Smooth muscle cell (in vitro differentiated cells): Measurements from ENCODE around the gene C4BPA. TPM values are rescaled to one million over a fixed set of nuclear protein-coding genes. Genes with fewer than 3 reads are reported as not detected.

Experiments used
- DNase-seq: peaks from one replicate; lab custom pipeline; 2025; ENCODE audit not compliant: unreplicated experiment; lab: John Stamatoyannopoulos, UW
- H2AFZ ChIP-seq: fragments of 200-600 bp; sonication (generic); 2 replicates; pipeline ENCODE4 v1.6.0; 2016; ENCODE audit warnings: antibody characterized with exemption, low read depth, mild to moderate bottlenecking
- H3F3A ChIP-seq: fragments of 200-600 bp; sonication (generic); 2 replicates; pipeline ENCODE4 v1.6.0; 2017; ENCODE audit warnings: antibody characterized with exemption, low read depth
- H3K27ac ChIP-seq: fragments of 200-600 bp; sonication (generic); 2 replicates; pipeline ENCODE4 v1.5.1; 2016; ENCODE audit warnings: low read depth, mild to moderate bottlenecking
- H3K27me3 ChIP-seq: fragments of 200-600 bp; sonication (generic); 2 replicates; pipeline ENCODE4 v1.6.1; 2016; ENCODE audit warnings: low read depth, mild to moderate bottlenecking
- H3K36me3 ChIP-seq: fragments of 200-600 bp; sonication (generic); 2 replicates; pipeline ENCODE4 v1.5.1; 2016; ENCODE audit warnings: low read depth
- H3K4me1 ChIP-seq: fragments of 200-600 bp; sonication (generic); 2 replicates; pipeline ENCODE4 v1.5.1; 2016; ENCODE audit warnings: low read depth
- H3K4me2 ChIP-seq: fragments of 200-600 bp; sonication (generic); 2 replicates; pipeline ENCODE4 v1.6.0; 2016; ENCODE audit warnings: mild to moderate bottlenecking
- H3K4me3 ChIP-seq: fragments of 200-600 bp; sonication (generic); 2 replicates; pipeline ENCODE4 v1.5.1; 2016; ENCODE audit warnings: mild to moderate bottlenecking
- H3K79me2 ChIP-seq: fragments of 200-600 bp; sonication (generic); 2 replicates; pipeline ENCODE4 v1.6.0; 2016; ENCODE audit warnings: low read depth, mild to moderate bottlenecking
- H3K9ac ChIP-seq: fragments of 200-600 bp; sonication (generic); 2 replicates; pipeline ENCODE4 v1.6.0; 2016; ENCODE audit warnings: low read depth
- H3K9me3 ChIP-seq: fragments of 200-600 bp; sonication (generic); replicated peaks from 2 replicates; pipeline ENCODE4 v1.5.1; 2016; ENCODE audit warnings: low read depth
- H4K20me1 ChIP-seq: fragments of 200-600 bp; sonication (generic); 2 replicates; pipeline ENCODE4 v1.6.0; 2016; ENCODE audit warnings: low read depth
- WGBS: methylation state at CpG from one replicate; pipeline ENCODE4 v1.1.7; 2016; ENCODE audit warnings: low lambda C conversion rate; 5-methylcytosine and 5-hydroxymethylcytosine counted together
- polyA plus RNA-seq: library from polyadenylated mRNA; unstranded; fragments of >200 nt; fragmentation: Nextera tagmentation; extraction: Ambion mirVana; gene quantifications from 2 replicates; pipeline ENCODE4 v1.2.1, GENCODE V29; 2016
- total RNA-seq: library from RNA; depleted of rRNA; stranded (reverse); fragments of >200 nt; gene quantifications from 2 replicates; pipeline ENCODE4 v1.2.3, GENCODE V29; 2014
- TF ChIP-seq, protein P1 (sequence below): fragments of 200-600 bp; sonication (generic); IDR thresholded peaks from 2 replicates; pipeline ENCODE4 v1.5.1; 2017; ENCODE audit warnings: borderline replicate concordance, mild to moderate bottlenecking, antibody characterized with exemption; ENCODE audit not compliant: insufficient read depth, poor library complexity, severe bottlenecking

Gene C4BPA
- total and polyA plus RNA-seq, 2 experiments from 2014 or later: not detected

DNA sequence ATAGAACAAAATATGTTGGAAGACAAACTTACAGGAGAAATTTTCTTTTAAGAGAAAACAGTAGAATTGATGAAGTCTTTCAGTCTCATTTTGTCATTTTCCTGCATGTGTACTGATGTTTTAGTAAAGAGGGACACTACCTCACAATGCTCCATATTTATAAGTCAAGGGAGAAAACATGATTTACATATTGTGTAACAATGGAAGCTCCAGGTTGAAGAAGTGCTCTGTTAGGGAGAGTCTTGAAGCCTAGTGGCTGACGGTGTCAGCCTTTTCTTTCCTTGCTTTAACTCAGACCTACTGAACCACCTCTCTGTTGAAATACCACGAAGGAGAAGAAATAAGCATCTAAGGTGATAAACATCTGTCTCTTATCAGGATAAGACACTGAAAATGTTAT, 75.0 kb downstream of the C4BPA start:
- Histone ChIP-seq H3K4me3 (no peak overlapping the region), H2AFZ (no peak overlapping the region), H3K4me1 (no peaks in the 10 kb centered on the region), H3K27me3 (no peaks in the 10 kb centered on the region), H3K4me2 (no peak overlapping the region), H3K36me3 (no peaks in the 10 kb centered on the region), H3F3A (no peaks in the 10 kb centered on the region), H4K20me1 (no peaks in the 10 kb centered on the region), H3K79me2 (no peaks in the 10 kb centered on the region), H3K27ac (no peak overlapping the region), H3K9ac (no peak overlapping the region), H3K9me3 (no peaks in the 10 kb centered on the region)
- TF ChIP-seq, protein P1, sequence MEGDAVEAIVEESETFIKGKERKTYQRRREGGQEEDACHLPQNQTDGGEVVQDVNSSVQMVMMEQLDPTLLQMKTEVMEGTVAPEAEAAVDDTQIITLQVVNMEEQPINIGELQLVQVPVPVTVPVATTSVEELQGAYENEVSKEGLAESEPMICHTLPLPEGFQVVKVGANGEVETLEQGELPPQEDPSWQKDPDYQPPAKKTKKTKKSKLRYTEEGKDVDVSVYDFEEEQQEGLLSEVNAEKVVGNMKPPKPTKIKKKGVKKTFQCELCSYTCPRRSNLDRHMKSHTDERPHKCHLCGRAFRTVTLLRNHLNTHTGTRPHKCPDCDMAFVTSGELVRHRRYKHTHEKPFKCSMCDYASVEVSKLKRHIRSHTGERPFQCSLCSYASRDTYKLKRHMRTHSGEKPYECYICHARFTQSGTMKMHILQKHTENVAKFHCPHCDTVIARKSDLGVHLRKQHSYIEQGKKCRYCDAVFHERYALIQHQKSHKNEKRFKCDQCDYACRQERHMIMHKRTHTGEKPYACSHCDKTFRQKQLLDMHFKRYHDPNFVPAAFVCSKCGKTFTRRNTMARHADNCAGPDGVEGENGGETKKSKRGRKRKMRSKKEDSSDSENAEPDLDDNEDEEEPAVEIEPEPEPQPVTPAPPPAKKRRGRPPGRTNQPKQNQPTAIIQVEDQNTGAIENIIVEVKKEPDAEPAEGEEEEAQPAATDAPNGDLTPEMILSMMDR: no peak
- WGBS: 68% methylated on average over 2 of the region's 2 CpGs
- DNase-seq: no peak

DNA sequence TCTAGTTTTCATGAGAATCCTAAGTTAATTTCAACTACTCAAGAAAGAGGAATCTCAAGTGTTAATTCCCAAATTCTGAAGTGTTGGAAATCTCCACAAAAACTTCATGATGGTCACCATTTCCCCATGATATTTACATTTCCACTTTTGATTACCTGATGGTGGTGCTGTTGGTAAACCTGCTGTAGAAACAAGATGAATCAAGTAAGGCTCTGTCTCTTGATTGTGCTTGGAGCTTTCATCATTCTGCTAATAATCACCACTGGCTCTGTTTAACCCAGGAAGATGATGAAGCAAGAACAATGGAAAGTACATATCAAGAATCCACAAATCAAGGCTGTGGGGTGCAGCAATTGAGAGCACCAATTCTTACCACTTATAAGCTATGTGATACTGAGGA, 77.8 kb downstream of the C4BPA start:
- no peak overlapping the region for H3K9ac ChIP-seq
- no peak overlapping the region for H3K4me2 ChIP-seq
- no peak overlapping the region for H3K27ac ChIP-seq
- DNase-seq: no peak
- TF ChIP-seq, protein P1: no peak
- no peaks in the 10 kb centered on the region for H3K27me3 ChIP-seq
- H2AFZ ChIP-seq: no peak overlapping the region
- no peaks in the 10 kb centered on the region for H3K79me2 ChIP-seq
- no peaks in the 10 kb centered on the region for H3K36me3 ChIP-seq
- H3F3A ChIP-seq: no peaks in the 10 kb centered on the region
- no peaks in the 10 kb centered on the region for H3K9me3 ChIP-seq
- no peaks in the 10 kb centered on the region for H3K4me1 ChIP-seq
- no peak overlapping the region for H3K4me3 ChIP-seq
- H4K20me1 ChIP-seq: no peaks in the 10 kb centered on the region

DNA sequence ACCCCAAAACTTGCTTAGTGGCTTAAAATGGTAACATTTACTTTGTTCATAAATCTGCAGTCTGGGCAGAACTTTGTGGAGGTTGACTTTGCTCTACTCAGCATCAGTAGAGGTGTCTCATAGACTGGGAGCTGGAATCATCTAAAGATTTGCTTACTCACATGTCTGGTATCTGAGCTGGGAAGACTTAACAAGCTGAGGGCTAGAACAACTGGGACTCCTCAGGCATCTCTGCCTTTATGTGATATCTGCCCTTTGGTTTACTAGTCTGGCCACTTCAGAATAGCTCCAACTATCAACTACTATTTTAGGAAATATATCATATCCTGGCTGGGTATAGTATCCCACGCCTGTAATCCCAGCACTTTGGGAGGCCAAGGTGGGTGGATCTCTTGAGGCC, 82.5 kb downstream of the C4BPA start:
- H3K4me2 ChIP-seq: no peak overlapping the region
- DNase-seq: no peak
- 20% methylated on average over 1 of the region's 1 CpG for WGBS
- H3K27ac ChIP-seq: peak overlapping the region; percentile 64
- H3K36me3 ChIP-seq: no peaks in the 10 kb centered on the region
- no peaks in the 10 kb centered on the region for H3K79me2 ChIP-seq
- H3F3A ChIP-seq: no peaks in the 10 kb centered on the region
- no peak overlapping the region for H2AFZ ChIP-seq
- H3K9me3 ChIP-seq: no peaks in the 10 kb centered on the region
- TF ChIP-seq, protein P1: no peak
- no peaks in the 10 kb centered on the region for H4K20me1 ChIP-seq
- H3K4me3 ChIP-seq: no peak overlapping the region
- H3K27me3 ChIP-seq: no peaks in the 10 kb centered on the region
- H3K4me1 ChIP-seq: no peaks in the 10 kb centered on the region
- H3K9ac ChIP-seq: no peak overlapping the region

DNA sequence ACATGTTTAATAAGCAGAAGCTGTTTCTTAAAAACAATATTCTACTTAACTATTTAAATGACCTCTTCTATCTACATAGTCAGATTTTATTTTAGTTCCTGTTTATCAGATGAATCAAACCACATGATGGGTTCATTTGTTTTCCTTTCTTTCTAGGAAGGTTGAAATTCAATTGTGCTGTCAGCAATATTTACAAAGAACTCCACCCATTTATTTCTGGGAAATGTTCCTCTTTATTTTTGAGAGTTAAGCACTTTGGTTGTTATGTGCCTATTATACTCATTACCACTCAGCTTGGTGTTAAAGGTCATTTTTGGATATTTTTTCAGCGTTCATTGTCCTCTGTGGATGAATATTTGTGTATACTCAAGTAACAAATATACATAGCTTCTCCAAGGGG, 84.9 kb downstream of the C4BPA start:
- no peak overlapping the region for H2AFZ ChIP-seq
- H3K36me3 ChIP-seq: no peaks in the 10 kb centered on the region
- H3K9me3 ChIP-seq: no peaks in the 10 kb centered on the region
- H3K4me3 ChIP-seq: no peak overlapping the region
- no peak overlapping the region for H3K27ac ChIP-seq
- no peaks in the 10 kb centered on the region for H4K20me1 ChIP-seq
- no peaks in the 10 kb centered on the region for H3K27me3 ChIP-seq
- no peak for DNase-seq
- H3K4me1 ChIP-seq: no peaks in the 10 kb centered on the region
- H3K79me2 ChIP-seq: no peaks in the 10 kb centered on the region
- TF ChIP-seq, protein P1: no peak
- WGBS: 91% methylated on average over 1 of the region's 1 CpG
- no peaks in the 10 kb centered on the region for H3F3A ChIP-seq
- H3K4me2 ChIP-seq: no peak overlapping the region
- no peak overlapping the region for H3K9ac ChIP-seq
